ENCODE data around the gene FAM174B.

- no peak for TF ChIP-seq POLR2A (IDR thresholded peaks at IDR 0.05; ENCODE audit: borderline replicate concordance, extremely low read depth, insufficient read depth, insufficient read length)
- TF ChIP-seq CBX3 (IDR thresholded peaks at IDR 0.05; ENCODE audit: low read depth) = no peak
- TF ChIP-seq RAD21 (IDR thresholded peaks at IDR 0.05; ENCODE audit: low read depth) = no peak
- no peak for TF ChIP-seq CTCF (IDR thresholded peaks at IDR 0.05 in 2 of 3, conservative IDR thresholded peaks at IDR 0.05 in 1 of 3; ENCODE audit: borderline replicate concordance in 1 of 3, insufficient read depth in 1 of 3, low read depth in 2 of 3, low read length in 2 of 3)
- TF ChIP-seq YY1 (IDR thresholded peaks at IDR 0.05; ENCODE audit: extremely low read depth, insufficient replicate concordance, low read depth, low read length) = no peak
- no peak for TF ChIP-seq ATF3 (IDR thresholded peaks at IDR 0.05)
- TF ChIP-seq EZH2 (IDR thresholded peaks at IDR 0.05) = no peak
- no peak for TF ChIP-seq ZBTB33 (IDR thresholded peaks at IDR 0.05; ENCODE audit: extremely low read depth, insufficient replicate concordance, low read length)
- TF ChIP-seq SP1 (IDR thresholded peaks at IDR 0.05; ENCODE audit: low read depth) = no peak
These were observed 8.8 kb upstream of the FAM174B start for GRCh38 chr15:92664178-92664900.

Measured in HCT116 (cell line).